ENCODE measurements around the gene PDE1C. TPM values are rescaled to one million over a fixed set of nuclear protein-coding genes. Genes with fewer than 3 reads are reported as not detected.

Gene PDE1C
- total RNA-seq, 2 donors from 2014 or later = 35.7 to 47.8 TPM

DNA sequence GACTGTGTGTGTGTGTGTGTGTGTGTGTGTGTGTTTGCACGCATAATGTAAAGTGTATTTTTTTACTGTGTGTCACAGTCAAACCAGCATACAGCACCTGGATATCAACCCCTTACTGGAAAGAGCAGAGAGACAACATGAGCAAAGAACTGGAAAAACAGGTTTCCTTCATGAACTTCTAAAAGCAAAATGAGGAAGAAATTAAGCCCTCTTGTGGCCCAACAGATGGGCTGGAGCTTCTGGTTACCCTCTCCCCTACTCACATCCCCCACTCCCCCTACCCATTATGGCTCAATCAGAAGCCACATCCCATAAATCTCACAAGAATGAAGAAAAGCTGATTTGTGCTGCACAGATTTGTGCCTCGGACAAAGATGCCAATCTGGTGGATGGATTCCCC, 36.2 kb downstream of the PDE1C start:
- no peaks in the 10 kb centered on the region for H3K27me3 ChIP-seq
- DNase-seq (ENCODE audit: low spot score) = no peak
- no peak for TF ChIP-seq CTCF (IDR thresholded peaks at IDR 0.05)
- H3K36me3 ChIP-seq = no peaks in the 10 kb centered on the region
- no peak overlapping the region for H3K27ac ChIP-seq
- no peaks in the 10 kb centered on the region for H3K9me3 ChIP-seq
- peaks cover 0 to 19% of the 10 kb centered on the region in 2 donors for H3K4me1 ChIP-seq
- no peak overlapping the region for H3K4me3 ChIP-seq

DNA sequence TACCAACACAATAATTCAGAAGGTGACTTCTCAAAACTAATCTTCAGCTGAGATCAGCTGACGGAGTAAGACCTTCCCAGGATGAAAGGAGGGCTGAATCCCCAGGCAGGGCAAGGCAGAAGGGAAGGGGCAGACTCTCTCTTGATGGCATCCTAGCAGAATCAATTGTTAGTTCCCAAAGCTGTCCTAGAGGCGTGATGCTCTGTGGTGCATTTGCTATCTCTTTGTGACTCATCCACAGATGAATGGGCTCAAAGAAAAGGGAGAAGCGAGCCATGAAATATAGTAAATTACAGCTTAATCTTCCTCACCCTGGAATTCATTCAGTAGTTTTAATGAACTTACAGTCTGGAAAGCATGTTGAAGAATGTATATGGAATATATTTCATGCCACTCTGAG, 37.2 kb downstream of the PDE1C start:
- H3K4me3 ChIP-seq = no peak overlapping the region
- no peak for DNase-seq (ENCODE audit: low spot score)
- H3K36me3 ChIP-seq = no peaks in the 10 kb centered on the region
- TF ChIP-seq CTCF (IDR thresholded peaks at IDR 0.05) = no peak
- H3K27ac ChIP-seq = no peak overlapping the region
- H3K27me3 ChIP-seq = no peaks in the 10 kb centered on the region
- peaks cover 0 to 19% of the 10 kb centered on the region in 2 donors for H3K4me1 ChIP-seq
- H3K9me3 ChIP-seq = no peaks in the 10 kb centered on the region

GRCh38 chr7:32032211-32032610, 38.0 kb downstream of the PDE1C start:
- no peak for DNase-seq (ENCODE audit: low spot score)
- Histone ChIP-seq H3K9me3 (no peaks in the 10 kb centered on the region), H3K36me3 (no peaks in the 10 kb centered on the region), H3K4me1 (peaks cover 0 to 19% of the 10 kb centered on the region in 2 donors), H3K27me3 (no peaks in the 10 kb centered on the region), H3K27ac (peak overlapping the region in 1 of 2 donors; percentile 37), H3K4me3 (no peak overlapping the region)
- no peak for TF ChIP-seq CTCF (IDR thresholded peaks at IDR 0.05)

DNA sequence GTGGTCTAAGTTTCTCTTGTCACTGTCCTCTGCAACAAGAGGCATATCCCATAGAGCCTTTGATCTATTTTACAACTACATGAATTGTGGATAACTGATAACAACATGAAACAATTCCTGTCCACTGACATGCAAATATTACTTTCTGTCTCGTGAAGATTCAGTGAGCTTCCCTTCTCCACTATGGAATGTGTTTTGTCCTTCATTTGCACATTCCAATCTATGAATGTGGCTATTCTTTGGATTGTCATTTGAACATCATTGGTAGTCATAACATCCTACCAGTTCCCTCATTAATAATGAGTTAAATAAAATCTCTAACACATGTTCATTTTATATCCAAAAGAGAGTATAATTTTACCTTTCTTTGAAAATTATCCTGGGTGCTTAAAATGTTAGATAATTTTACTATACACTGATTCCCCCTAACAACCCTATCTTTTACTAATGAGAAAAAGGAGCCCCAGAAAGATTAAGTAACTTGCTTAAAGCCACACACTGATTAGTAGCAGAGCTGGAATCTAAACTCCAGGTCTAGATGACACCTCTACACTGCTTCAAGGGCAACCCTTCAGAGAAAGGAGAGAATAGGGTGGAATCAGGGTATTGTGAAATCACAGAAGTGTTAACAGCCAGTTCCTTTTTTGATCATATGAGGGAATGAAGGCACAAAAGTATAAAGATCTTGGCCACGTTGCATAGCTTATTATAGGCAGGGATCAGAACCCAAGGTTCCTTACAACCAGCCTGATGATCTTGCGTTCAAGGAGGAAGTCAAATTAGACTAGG, 39.1 kb downstream of the PDE1C start:
- H3K9me3 ChIP-seq = no peaks in the 10 kb centered on the region
- no peak for DNase-seq (ENCODE audit: low spot score)
- H3K27me3 ChIP-seq = no peaks in the 10 kb centered on the region
- TF ChIP-seq CTCF (IDR thresholded peaks at IDR 0.05) = no peak
- H3K36me3 ChIP-seq = no peaks in the 10 kb centered on the region
- H3K4me3 ChIP-seq = no peak overlapping the region
- H3K4me1 ChIP-seq = peaks cover 0 to 19% of the 10 kb centered on the region in 2 donors
- peak overlapping the region in 1 of 2 donors; percentile 37 for H3K27ac ChIP-seq

DNA sequence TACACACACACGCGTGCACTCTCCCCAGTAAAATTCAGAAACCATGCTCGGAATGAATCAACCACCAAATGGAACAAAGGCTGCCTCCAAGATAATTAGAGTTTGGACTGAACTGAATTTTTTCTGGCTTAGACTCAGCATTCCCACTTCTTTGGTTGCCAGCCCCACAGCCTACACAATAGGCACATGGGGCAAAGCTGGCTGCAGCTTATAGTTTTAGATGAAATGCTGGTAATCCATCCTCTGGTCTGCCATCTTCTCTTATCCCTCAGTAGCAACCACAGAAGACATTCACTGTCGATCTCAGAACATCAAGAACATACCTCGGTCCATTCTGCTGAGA, 44.2 kb downstream of the PDE1C start:
- Histone ChIP-seq H3K9me3 (no peaks in the 10 kb centered on the region), H3K27ac (no peak overlapping the region), H3K36me3 (no peaks in the 10 kb centered on the region), H3K4me3 (no peak overlapping the region), H3K27me3 (no peaks in the 10 kb centered on the region), H3K4me1 (peaks cover 0 to 5% of the 10 kb centered on the region in 2 donors)
- no peak for TF ChIP-seq CTCF (IDR thresholded peaks at IDR 0.05)
- no peak for DNase-seq (ENCODE audit: low spot score)

Data from right atrium auricular region (tissue), 2 donors.